Stimulated activated memory B cell treated with anti-CD40 and anti-IgM and Interleukin-4, amounts not matched to agents 10 μg/mL and 1 μg/mL and 100 μg/mL, for 72 hours (primary cell): Measurements from ENCODE around the gene OPA1.
A peak's percentile ranks its signal among the peaks of the same experiment; 100 is the strongest.

Experiments used
- ATAC-seq: fragments of 150-1000 bp; cut with Tn5 transposase; 2 replicates; pipeline ENCODE4 v1.10.0; 2021
- H3K27ac Mint-ChIP-seq: one replicate; pipeline ENCODE4 v1.8.0; 2022; ENCODE audit warnings: mild to moderate bottlenecking, mixed read lengths
- H3K27me3 Mint-ChIP-seq: one replicate; pipeline ENCODE4 v1.8.0; 2022; ENCODE audit warnings: mixed read lengths
- H3K36me3 Mint-ChIP-seq: one replicate; pipeline ENCODE4 v1.8.0; 2022; ENCODE audit warnings: mixed read lengths
- H3K4me1 Mint-ChIP-seq: one replicate; pipeline ENCODE4 v1.8.0; 2022; ENCODE audit warnings: mixed read lengths
- H3K4me3 Mint-ChIP-seq: one replicate; pipeline ENCODE4 v1.8.0; 2022; ENCODE audit warnings: mild to moderate bottlenecking, moderate library complexity, mixed read lengths
- H3K9me3 Mint-ChIP-seq: one replicate; pipeline ENCODE4 v1.8.0; 2022; ENCODE audit warnings: mixed read lengths

The OPA1 gene

DNA sequence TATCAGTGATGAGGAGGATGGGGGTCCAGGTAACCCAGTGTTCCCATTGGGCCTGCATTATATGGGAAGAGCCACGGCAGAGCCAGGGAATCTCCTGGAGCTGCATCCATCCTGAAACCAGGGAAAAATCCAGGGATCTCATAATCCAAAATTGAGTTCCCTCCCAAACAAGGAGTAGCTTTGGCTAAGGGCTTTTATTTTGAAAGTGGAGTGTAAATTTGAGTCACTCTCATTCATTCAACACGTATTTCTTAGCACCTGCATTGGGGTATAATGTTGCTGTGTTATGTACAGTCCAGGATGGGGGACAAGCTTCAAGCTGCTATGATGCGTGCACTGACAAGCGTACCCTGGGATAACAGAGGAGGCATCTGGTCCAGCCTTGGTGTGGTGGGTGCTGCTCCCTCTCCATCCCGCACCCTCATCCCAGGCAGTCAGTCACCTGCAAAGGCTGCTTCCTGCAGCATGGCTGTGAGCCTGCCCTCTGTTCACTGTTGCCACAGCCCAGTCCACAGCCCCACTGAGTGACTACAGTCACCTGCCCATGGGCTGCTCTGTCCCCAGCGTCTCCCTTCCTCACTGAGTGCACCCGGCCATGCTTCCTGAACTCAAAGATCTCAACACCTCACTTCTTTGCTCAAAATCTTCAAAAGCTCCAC lies 135.6 kb downstream of the OPA1 start:
- Mint-ChIP-seq H3K27ac (no peak overlapping the region), H3K9me3 (no peaks in the 10 kb centered on the region), H3K4me3 (no peak overlapping the region), H3K4me1 (peaks cover 15% of the 10 kb centered on the region), H3K27me3 (no peaks in the 10 kb centered on the region), H3K36me3 (no peaks in the 10 kb centered on the region)
- ATAC-seq, result no peak

DNA sequence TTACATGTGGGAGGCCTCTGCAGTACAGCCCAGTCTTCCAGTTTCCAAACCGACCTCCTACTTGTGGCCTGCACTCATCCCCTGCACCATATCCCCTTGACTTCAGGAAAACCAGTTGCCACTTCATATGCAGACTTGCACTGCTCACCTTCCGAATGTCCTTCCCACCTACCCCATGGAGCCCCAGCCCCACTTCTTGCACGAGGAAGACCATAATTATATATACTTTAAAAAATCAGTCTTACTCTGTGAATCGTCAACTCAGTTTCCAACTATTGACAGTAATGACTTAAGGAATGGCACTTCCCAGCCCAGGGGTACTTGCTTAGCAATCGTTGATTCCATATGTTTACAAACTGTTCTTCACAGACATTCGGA lies 136.1 kb downstream of the OPA1 start:
- no peaks in the 10 kb centered on the region for H3K27me3 Mint-ChIP-seq
- ATAC-seq, result no peak
- H3K4me3 Mint-ChIP-seq, result no peak overlapping the region
- H3K4me1 Mint-ChIP-seq, result peaks cover 15% of the 10 kb centered on the region
- no peaks in the 10 kb centered on the region for H3K9me3 Mint-ChIP-seq
- H3K27ac Mint-ChIP-seq, result no peak overlapping the region
- no peaks in the 10 kb centered on the region for H3K36me3 Mint-ChIP-seq

DNA sequence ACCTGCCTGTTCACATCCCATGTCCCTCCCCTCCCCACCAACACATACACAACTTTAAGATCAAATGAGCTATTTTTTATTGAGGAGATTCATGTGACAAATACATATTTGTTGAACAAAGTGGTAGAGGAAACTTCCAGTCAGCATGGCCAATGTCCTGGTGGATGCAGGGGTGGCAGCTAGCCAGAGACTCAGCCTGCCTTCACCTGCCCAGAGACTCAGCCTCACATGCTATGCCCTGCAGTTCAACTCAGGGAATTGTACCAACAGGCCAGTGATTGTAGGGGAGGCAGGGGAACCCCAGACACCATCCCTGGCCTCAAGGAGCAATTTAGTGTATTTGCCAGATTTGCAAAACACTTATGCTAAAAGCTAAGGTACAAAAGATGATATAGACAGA lies 136.6 kb downstream of the OPA1 start:
- H3K27ac Mint-ChIP-seq, result no peak overlapping the region
- no peak overlapping the region for H3K4me3 Mint-ChIP-seq
- no peaks in the 10 kb centered on the region for H3K36me3 Mint-ChIP-seq
- H3K9me3 Mint-ChIP-seq, result no peaks in the 10 kb centered on the region
- peaks cover 15% of the 10 kb centered on the region for H3K4me1 Mint-ChIP-seq
- no peaks in the 10 kb centered on the region for H3K27me3 Mint-ChIP-seq
- no peak for ATAC-seq

DNA sequence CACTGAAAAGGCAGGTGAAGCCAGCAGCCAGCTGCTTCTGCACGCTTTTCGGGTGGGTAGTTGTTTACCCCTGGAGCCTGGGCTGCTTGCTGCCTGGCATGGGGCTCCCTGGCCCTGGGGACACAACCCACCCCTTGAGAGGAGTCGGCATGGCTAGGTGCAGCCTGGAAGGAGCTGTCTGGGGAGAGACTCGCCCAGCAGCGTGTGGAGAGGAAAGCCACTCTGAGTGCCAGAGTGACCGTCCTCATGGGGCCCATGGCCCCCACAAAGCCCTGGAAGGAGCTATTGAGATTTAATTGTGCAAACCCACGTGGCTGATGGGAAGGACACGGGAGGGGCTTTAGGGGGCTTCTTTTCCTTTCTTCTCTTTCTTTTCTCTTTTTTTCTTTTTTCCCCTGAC lies 137.5 kb downstream of the OPA1 start:
- ATAC-seq, result no peak
- H3K36me3 Mint-ChIP-seq, result no peaks in the 10 kb centered on the region
- peaks cover 15% of the 10 kb centered on the region for H3K4me1 Mint-ChIP-seq
- H3K4me3 Mint-ChIP-seq, result no peak overlapping the region
- no peak overlapping the region for H3K27ac Mint-ChIP-seq
- no peaks in the 10 kb centered on the region for H3K9me3 Mint-ChIP-seq
- H3K27me3 Mint-ChIP-seq, result no peaks in the 10 kb centered on the region

DNA sequence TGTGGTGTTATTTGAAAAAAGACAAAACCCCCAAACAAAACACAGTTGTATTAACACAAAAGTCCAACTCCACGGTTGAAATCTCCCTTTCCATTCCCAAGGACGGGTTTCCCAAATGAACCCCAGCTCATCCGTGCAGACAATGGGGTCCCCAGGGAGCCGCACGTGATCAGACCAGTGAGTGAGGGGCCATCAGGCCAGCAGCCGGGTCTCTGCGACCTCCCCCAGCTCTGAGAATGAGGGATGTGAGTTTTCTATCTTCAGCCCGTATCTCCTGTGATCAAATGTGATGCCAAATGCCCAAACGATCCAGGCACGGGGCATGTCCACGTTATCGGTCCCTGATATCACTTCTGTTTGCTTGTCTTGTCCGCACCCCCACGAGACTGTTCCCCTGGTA lies 138.0 kb downstream of the OPA1 start:
- Mint-ChIP-seq H3K9me3 (no peaks in the 10 kb centered on the region), H3K27ac (no peak overlapping the region), H3K4me3 (no peak overlapping the region), H3K27me3 (no peaks in the 10 kb centered on the region), H3K36me3 (no peaks in the 10 kb centered on the region), H3K4me1 (peaks cover 15% of the 10 kb centered on the region)
- no peak for ATAC-seq

DNA sequence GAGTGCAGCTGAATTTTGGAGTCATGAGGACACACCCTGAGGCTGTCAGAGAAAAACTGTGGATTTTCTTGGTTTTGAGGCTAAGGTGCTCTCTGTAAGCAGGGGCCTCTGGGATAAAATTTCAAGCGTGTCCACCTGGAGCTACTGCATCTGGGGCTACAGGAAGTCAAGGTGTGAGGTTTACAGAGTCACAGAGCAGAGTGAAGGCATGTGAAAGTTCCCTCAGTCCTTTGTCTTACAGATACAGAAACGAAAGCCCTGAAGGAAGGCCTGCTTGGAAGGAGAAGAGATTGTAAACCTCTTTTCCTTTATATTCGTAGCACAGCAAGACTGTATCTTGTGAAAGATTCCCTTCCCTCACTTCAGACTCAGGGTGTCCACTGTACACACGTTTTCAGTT lies 138.6 kb downstream of the OPA1 start:
- peaks cover 15% of the 10 kb centered on the region for H3K4me1 Mint-ChIP-seq
- no peak for ATAC-seq
- no peak overlapping the region for H3K27ac Mint-ChIP-seq

DNA sequence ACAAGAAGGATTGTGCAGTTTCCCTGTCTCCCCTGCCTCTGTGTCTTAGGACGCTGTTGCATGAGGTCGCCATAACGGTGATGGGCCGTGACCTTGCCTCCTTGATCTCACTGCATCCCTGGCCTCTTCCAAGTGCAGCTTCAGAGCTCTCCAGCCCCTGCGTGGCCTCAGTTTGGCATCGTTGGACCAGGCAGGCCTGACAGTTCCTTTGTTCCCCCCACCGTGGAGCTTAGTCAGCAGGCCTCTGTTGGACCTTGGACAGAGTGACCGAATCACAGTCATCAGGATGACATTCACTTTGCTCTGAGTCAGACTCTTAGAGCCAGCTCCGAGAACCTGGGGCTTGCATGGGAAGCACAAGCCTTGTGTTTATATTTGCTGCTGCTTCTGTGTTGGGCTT lies 139.4 kb downstream of the OPA1 start:
- no peak overlapping the region for H3K27ac Mint-ChIP-seq
- no peak for ATAC-seq
- H3K4me1 Mint-ChIP-seq, result peaks cover 15% of the 10 kb centered on the region
- H3K36me3 Mint-ChIP-seq, result no peaks in the 10 kb centered on the region
- H3K4me3 Mint-ChIP-seq, result no peak overlapping the region
- no peaks in the 10 kb centered on the region for H3K9me3 Mint-ChIP-seq
- no peaks in the 10 kb centered on the region for H3K27me3 Mint-ChIP-seq

More for the DNA sequence above, 138.6 kb downstream of the OPA1 start:
- H3K36me3 Mint-ChIP-seq, result no peaks in the 10 kb centered on the region
- H3K4me3 Mint-ChIP-seq, result no peak overlapping the region
- no peaks in the 10 kb centered on the region for H3K9me3 Mint-ChIP-seq
- no peaks in the 10 kb centered on the region for H3K27me3 Mint-ChIP-seq

DNA sequence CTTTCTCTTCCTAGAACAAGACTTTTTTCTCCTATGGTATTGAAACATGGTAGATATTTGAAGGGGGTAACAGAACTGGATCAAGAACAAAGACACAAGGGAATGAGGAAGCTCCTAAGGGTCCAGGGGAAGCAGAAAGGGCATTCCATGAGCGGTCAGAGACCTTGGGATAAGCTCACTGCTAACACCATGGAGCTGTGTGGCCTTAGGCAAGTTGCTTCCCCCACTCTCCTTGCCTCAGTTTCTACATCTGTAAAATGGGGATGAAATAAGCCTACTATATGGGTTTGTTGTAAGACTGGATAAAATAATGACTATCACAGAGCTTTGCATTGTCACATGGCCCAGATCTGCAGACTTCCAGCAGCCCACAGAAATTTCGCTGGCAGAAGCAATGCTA lies 139.8 kb downstream of the OPA1 start:
- no peaks in the 10 kb centered on the region for H3K27me3 Mint-ChIP-seq
- no peak for ATAC-seq
- H3K36me3 Mint-ChIP-seq, result no peaks in the 10 kb centered on the region
- no peak overlapping the region for H3K4me3 Mint-ChIP-seq
- no peak overlapping the region for H3K27ac Mint-ChIP-seq
- H3K9me3 Mint-ChIP-seq, result no peaks in the 10 kb centered on the region
- peaks cover 15% of the 10 kb centered on the region for H3K4me1 Mint-ChIP-seq

DNA sequence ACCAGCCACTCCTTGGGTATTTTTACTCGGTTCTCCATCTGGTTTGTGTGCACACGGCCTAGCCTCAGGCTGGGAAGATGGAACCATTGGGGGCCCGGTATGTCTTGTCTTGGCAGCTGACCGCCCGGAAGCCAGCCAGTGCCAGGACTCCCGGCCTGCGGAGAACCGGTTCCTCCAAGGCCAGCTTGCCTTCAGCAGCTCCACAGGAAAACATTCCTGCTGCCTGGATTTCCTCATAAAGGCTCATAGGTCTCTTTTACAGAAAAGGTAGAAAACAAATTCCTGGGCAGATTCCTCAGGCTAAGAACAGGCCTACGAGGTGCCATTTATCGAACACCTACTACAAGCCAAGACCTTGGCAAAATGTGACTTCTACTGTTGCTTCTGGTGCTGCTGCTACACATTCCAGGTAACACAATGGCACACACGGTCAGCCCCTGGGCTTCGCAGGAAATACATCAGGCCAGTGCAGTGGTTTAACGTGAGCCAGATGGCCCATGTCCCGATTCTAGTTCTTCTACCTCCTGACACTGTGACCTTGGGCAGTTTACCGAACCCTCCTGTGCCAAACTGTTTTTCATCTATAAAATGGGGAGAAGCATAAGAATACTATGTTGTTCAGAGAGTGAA lies 141.8 kb downstream of the OPA1 start:
- ATAC-seq, result no peak
- H3K36me3 Mint-ChIP-seq, result no peaks in the 10 kb centered on the region
- no peak overlapping the region for H3K27ac Mint-ChIP-seq
- no peak overlapping the region for H3K4me3 Mint-ChIP-seq
- no peaks in the 10 kb centered on the region for H3K9me3 Mint-ChIP-seq
- H3K27me3 Mint-ChIP-seq, result no peaks in the 10 kb centered on the region
- H3K4me1 Mint-ChIP-seq, result peaks cover 1% of the 10 kb centered on the region

DNA sequence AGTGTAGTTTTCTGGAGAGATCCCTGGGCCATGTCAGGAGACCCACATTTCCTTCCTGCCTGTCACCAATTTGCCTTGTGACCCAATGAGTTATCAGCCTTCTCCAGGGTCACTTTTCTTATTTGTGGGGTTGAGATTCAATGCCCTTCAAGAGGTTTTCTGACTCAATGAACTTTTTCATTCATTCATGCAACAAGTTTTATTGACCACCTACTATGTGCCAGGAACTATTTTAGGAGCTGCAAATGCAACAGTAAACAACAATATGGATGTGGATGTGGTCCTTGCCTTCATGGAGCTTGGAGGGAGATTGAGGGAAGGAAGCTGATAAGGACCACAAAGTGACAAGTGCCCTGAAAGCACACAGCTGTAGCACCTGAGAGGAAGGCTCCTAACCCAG lies 142.8 kb downstream of the OPA1 start:
- ATAC-seq, result no peak
- Mint-ChIP-seq H3K4me3 (no peak overlapping the region), H3K4me1 (no peaks in the 10 kb centered on the region), H3K9me3 (no peaks in the 10 kb centered on the region), H3K27ac (no peak overlapping the region), H3K36me3 (no peaks in the 10 kb centered on the region), H3K27me3 (no peaks in the 10 kb centered on the region)

DNA sequence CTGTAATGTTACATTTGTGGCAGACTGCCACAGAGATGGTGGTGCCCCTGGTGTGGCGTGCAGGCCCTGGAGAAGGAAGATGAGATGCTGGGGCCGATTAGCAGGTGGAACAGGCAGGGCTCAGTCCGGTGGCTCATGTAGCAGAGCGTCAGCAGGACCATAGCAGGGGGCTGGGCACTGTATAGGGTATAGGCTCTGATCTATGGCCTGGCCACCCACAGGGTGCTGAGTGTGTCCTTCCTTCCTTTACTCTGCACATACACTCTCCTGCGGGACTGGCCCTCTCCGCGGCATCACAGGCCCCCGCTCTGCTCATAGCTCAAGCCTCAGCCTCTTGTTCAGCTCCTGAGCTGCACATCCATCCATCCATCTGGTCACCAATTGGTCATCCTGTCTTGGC lies 143.6 kb downstream of the OPA1 start:
- no peaks in the 10 kb centered on the region for H3K27me3 Mint-ChIP-seq
- H3K9me3 Mint-ChIP-seq, result no peaks in the 10 kb centered on the region
- H3K36me3 Mint-ChIP-seq, result no peaks in the 10 kb centered on the region
- H3K4me3 Mint-ChIP-seq, result no peak overlapping the region
- no peak overlapping the region for H3K27ac Mint-ChIP-seq
- ATAC-seq, result peak; percentile 36
- no peaks in the 10 kb centered on the region for H3K4me1 Mint-ChIP-seq

DNA sequence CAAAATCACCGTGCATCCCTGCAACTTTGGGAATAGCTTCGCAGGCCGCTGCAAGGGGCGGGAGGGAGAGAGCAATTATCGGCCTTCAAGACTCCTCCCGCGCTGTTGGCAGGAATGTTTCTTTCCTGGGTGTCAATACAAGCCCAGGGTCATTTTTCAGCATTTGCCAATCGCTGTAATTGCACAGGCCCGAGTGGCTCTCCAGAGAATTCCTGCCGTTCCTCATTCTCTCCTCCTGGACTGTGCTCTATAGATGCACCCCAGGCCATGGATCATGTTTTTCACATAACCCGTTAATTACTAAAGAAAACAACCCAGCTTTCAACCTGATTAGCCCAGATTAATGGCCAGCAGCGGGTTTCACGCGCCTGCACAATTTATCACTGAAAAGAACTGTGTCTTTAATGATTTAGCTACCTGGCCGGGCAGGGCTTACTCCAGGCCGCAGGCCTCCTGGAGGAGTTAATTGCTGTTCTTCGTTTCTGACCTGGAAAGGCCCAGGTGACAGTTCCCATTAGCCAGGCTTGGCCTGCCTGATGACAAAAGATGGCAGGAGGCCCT lies 144.3 kb downstream of the OPA1 start:
- H3K27me3 Mint-ChIP-seq, result no peaks in the 10 kb centered on the region
- no peak overlapping the region for H3K27ac Mint-ChIP-seq
- H3K4me3 Mint-ChIP-seq, result no peak overlapping the region
- H3K36me3 Mint-ChIP-seq, result no peaks in the 10 kb centered on the region
- no peaks in the 10 kb centered on the region for H3K9me3 Mint-ChIP-seq
- H3K4me1 Mint-ChIP-seq, result peaks cover 1% of the 10 kb centered on the region
- no peak for ATAC-seq

DNA sequence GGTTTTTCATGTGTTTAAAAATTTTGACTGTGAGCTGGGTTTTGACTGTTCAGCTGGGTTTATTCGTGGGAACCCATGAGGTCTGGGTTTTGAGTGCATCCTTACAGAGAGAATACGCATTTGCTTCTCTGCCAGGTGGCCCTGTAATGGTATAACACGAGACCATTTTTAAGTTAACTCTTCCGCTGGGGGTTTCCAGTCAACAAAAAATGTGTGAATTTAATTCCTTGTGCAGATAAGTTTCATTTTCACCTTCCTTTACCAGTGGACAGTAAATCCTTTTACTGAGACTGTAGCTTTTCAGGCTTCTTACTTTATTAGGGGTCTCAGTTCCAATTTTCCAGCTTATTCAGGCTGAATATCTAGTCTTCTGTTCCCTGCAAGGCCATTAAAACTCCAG lies 149.6 kb downstream of the OPA1 start:
- Mint-ChIP-seq H3K9me3 (no peaks in the 10 kb centered on the region), H3K4me1 (peaks cover 19% of the 10 kb centered on the region), H3K27me3 (no peaks in the 10 kb centered on the region), H3K36me3 (no peaks in the 10 kb centered on the region), H3K4me3 (no peak overlapping the region), H3K27ac (peak overlapping the region; percentile 29)
- peak; percentile 58 for ATAC-seq

DNA sequence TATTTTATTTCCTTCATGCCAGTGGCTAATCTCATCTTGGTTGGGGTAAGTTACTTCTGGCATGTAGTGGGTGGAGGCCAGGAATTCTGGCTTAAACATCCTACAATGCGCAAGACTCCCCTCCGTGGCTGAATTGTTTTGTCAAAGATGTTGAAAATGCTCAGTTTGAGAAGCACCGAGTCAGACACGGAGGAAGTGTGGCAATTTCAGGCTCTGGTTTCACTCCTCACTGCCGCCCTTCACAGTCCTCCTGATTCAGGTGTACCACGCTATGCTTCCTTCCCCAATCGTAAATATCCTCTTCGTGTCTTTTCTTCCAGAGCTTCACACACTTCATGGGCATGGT lies 150.7 kb downstream of the OPA1 start:
- Mint-ChIP-seq H3K27ac (no peak overlapping the region), H3K4me1 (peaks cover 19% of the 10 kb centered on the region)

DNA sequence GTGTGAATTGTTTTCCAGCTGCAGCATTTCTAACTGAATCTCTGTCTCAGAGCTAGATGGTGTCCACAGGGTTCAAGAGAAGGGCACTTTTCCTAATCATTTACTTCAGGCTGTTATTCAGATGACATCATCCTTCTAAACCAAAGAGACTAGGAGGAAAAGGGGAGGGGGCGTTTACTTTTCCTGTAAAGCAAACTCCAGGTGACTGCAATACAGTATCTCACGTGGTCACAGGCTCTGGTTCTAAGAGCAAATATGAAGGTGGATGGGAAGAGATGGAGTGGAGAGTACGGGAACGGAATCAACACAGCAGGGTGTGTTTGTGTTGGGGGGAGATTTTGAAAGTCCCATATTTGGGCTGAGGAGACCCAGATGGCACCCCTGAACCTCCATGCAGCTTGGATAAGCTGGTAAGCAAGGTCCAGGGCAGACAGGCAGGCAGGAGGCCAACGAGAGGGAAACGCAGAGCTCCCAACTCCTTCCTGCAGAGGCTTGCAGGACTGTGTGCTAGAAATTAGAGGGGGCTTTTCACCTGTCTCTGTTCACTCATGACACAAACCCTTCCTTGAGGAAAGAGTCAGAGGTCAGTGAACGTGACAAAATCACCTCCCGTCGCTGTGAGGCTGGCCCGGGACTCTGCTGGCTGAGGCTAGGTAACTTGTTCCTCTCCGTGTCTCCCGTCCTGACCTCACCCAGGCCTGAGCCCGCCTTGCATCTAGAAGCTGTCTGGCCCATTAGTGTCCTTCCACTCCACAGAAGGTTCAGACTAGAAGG lies 151.2 kb downstream of the OPA1 start:
- no peak overlapping the region for H3K4me3 Mint-ChIP-seq
- no peak overlapping the region for H3K27ac Mint-ChIP-seq

More for the DNA sequence above, 150.7 kb downstream of the OPA1 start:
- H3K9me3 Mint-ChIP-seq, result no peaks in the 10 kb centered on the region
- ATAC-seq, result peak; percentile 48
- H3K36me3 Mint-ChIP-seq, result no peaks in the 10 kb centered on the region
- H3K27me3 Mint-ChIP-seq, result no peaks in the 10 kb centered on the region
- no peak overlapping the region for H3K4me3 Mint-ChIP-seq

More for the DNA sequence above, 151.2 kb downstream of the OPA1 start:
- Mint-ChIP-seq H3K36me3 (no peaks in the 10 kb centered on the region), H3K4me1 (peaks cover 19% of the 10 kb centered on the region), H3K9me3 (peaks cover 3% of the 10 kb centered on the region), H3K27me3 (no peaks in the 10 kb centered on the region)
- ATAC-seq, result no peak
